Smooth muscle cell (in vitro differentiated cells): ENCODE results near the gene CACYBP. TPM values are rescaled to one million over a fixed set of nuclear protein-coding genes. Genes with fewer than 3 reads are reported as not detected.

Experiments used
- DNase-seq: peaks from one replicate; lab custom pipeline; 2025; ENCODE audit not compliant: unreplicated experiment; lab: John Stamatoyannopoulos, UW
- H2AFZ ChIP-seq: fragments of 200-600 bp; sonication (generic); 2 replicates; pipeline ENCODE4 v1.6.0; 2016; ENCODE audit warnings: antibody characterized with exemption, low read depth, mild to moderate bottlenecking
- H3F3A ChIP-seq: fragments of 200-600 bp; sonication (generic); 2 replicates; pipeline ENCODE4 v1.6.0; 2017; ENCODE audit warnings: antibody characterized with exemption, low read depth
- H3K27ac ChIP-seq: fragments of 200-600 bp; sonication (generic); 2 replicates; pipeline ENCODE4 v1.5.1; 2016; ENCODE audit warnings: low read depth, mild to moderate bottlenecking
- H3K27me3 ChIP-seq: fragments of 200-600 bp; sonication (generic); 2 replicates; pipeline ENCODE4 v1.6.1; 2016; ENCODE audit warnings: low read depth, mild to moderate bottlenecking
- H3K36me3 ChIP-seq: fragments of 200-600 bp; sonication (generic); 2 replicates; pipeline ENCODE4 v1.5.1; 2016; ENCODE audit warnings: low read depth
- H3K4me1 ChIP-seq: fragments of 200-600 bp; sonication (generic); 2 replicates; pipeline ENCODE4 v1.5.1; 2016; ENCODE audit warnings: low read depth
- H3K4me2 ChIP-seq: fragments of 200-600 bp; sonication (generic); 2 replicates; pipeline ENCODE4 v1.6.0; 2016; ENCODE audit warnings: mild to moderate bottlenecking
- H3K4me3 ChIP-seq: fragments of 200-600 bp; sonication (generic); 2 replicates; pipeline ENCODE4 v1.5.1; 2016; ENCODE audit warnings: mild to moderate bottlenecking
- H3K79me2 ChIP-seq: fragments of 200-600 bp; sonication (generic); 2 replicates; pipeline ENCODE4 v1.6.0; 2016; ENCODE audit warnings: low read depth, mild to moderate bottlenecking
- H3K9ac ChIP-seq: fragments of 200-600 bp; sonication (generic); 2 replicates; pipeline ENCODE4 v1.6.0; 2016; ENCODE audit warnings: low read depth
- H3K9me3 ChIP-seq: fragments of 200-600 bp; sonication (generic); replicated peaks from 2 replicates; pipeline ENCODE4 v1.5.1; 2016; ENCODE audit warnings: low read depth
- H4K20me1 ChIP-seq: fragments of 200-600 bp; sonication (generic); 2 replicates; pipeline ENCODE4 v1.6.0; 2016; ENCODE audit warnings: low read depth
- CTCF ChIP-seq: fragments of 200-600 bp; sonication (generic); IDR thresholded peaks from 2 replicates; pipeline ENCODE4 v1.5.1; 2017; ENCODE audit warnings: borderline replicate concordance, mild to moderate bottlenecking, antibody characterized with exemption; ENCODE audit not compliant: insufficient read depth, poor library complexity, severe bottlenecking
- WGBS: methylation state at CpG from one replicate; pipeline ENCODE4 v1.1.7; 2016; ENCODE audit warnings: low lambda C conversion rate; 5-methylcytosine and 5-hydroxymethylcytosine counted together
- polyA plus RNA-seq: library from polyadenylated mRNA; unstranded; fragments of >200 nt; fragmentation: Nextera tagmentation; extraction: Ambion mirVana; gene quantifications from 2 replicates; pipeline ENCODE4 v1.2.1, GENCODE V29; 2016
- total RNA-seq: library from RNA; depleted of rRNA; stranded (reverse); fragments of >200 nt; gene quantifications from 2 replicates; pipeline ENCODE4 v1.2.3, GENCODE V29; 2014

The CACYBP gene
- total and polyA plus RNA-seq, 2 experiments from 2014 or later, result 46.8 to 54.6 TPM

GRCh38 chr1:174996476-174996875 is 3.3 kb upstream of the CACYBP start:
- H4K20me1 ChIP-seq, result peaks cover 2% of the 10 kb centered on the region
- no peaks in the 10 kb centered on the region for H3K9me3 ChIP-seq
- no peak overlapping the region for H3K27ac ChIP-seq
- H3K79me2 ChIP-seq, result peaks cover 14% of the 10 kb centered on the region
- peaks cover 7% of the 10 kb centered on the region for H3F3A ChIP-seq
- H3K4me3 ChIP-seq, result no peak overlapping the region
- H3K4me1 ChIP-seq, result peaks cover 15% of the 10 kb centered on the region
- no peak overlapping the region for H3K9ac ChIP-seq
- no peak for TF ChIP-seq CTCF
- H3K27me3 ChIP-seq, result no peaks in the 10 kb centered on the region
- H3K36me3 ChIP-seq, result no peaks in the 10 kb centered on the region
- H3K4me2 ChIP-seq, result no peak overlapping the region
- no peak for DNase-seq
- H2AFZ ChIP-seq, result no peak overlapping the region
- 46% methylated on average over 1 of the region's 1 CpG for WGBS

GRCh38 chr1:174997041-174997440 is 2.7 kb upstream of the CACYBP start:
- Histone ChIP-seq H3K9me3 (no peaks in the 10 kb centered on the region), H4K20me1 (peaks cover 4% of the 10 kb centered on the region), H3K36me3 (no peaks in the 10 kb centered on the region), H3K27ac (no peak overlapping the region), H3F3A (peaks cover 7% of the 10 kb centered on the region), H3K4me1 (peaks cover 17% of the 10 kb centered on the region), H3K27me3 (no peaks in the 10 kb centered on the region), H3K4me3 (no peak overlapping the region), H2AFZ (no peak overlapping the region), H3K9ac (no peak overlapping the region), H3K4me2 (no peak overlapping the region), H3K79me2 (peaks cover 20% of the 10 kb centered on the region)
- 88% methylated on average over 3 of the region's 3 CpGs for WGBS
- no peak for DNase-seq
- no peak for TF ChIP-seq CTCF

- peak overlapping the region; percentile 57 for H2AFZ ChIP-seq
- WGBS, result 7% methylated on average over 19 of the region's 19 CpGs
- no peak for DNase-seq
These were observed 1.1 kb upstream of the CACYBP start for GRCh38 chr1:174998569-174999215.

More at GRCh38 chr1:174998569-174999215, 1.1 kb upstream of the CACYBP start:
- Histone ChIP-seq H3K9ac (peak overlapping the region; percentile 97), H3K27ac (peak overlapping the region; percentile 97), H3K27me3 (no peaks in the 10 kb centered on the region), H4K20me1 (peaks cover 10% of the 10 kb centered on the region), H3K4me3 (peak overlapping the region; percentile 55), H3K36me3 (no peaks in the 10 kb centered on the region), H3K79me2 (peaks cover 36% of the 10 kb centered on the region), H3F3A (peaks cover 7% of the 10 kb centered on the region), H3K9me3 (no peaks in the 10 kb centered on the region), H3K4me2 (peak overlapping the region; percentile 86), H3K4me1 (peaks cover 20% of the 10 kb centered on the region)
- TF ChIP-seq CTCF, result peak; percentile 74
